HG03175 (cell line): ENCODE measurements around the gene FGGY.
A peak's percentile ranks its signal among the peaks of the same experiment; 100 is the strongest.
"Not testable (repeated sequence)": the region's sequence is repeated elsewhere in the genome, so short reads cannot be mapped to it uniquely, and the experiment has no call there.

Source experiments
- ATAC-seq: cut with Tn5 transposase; IDR thresholded peaks from one replicate; pipeline ENCODE4 v1.9.1; 2021; ENCODE audit warnings: mild to moderate bottlenecking, moderate library complexity; ENCODE audit not compliant: unreplicated experiment

FGGY gene

GRCh38 chr1:59288046-59288445 is 8.8 kb upstream of the FGGY start:
- ATAC-seq = no peak

- no peak for ATAC-seq
Measured at GRCh38 chr1:59289570-59289969, 7.3 kb upstream of the FGGY start.

GRCh38 chr1:59290193-59290949 is 6.5 kb upstream of the FGGY start:
- ATAC-seq = peak; percentile 82

GRCh38 chr1:59291561-59291960 is 5.3 kb upstream of the FGGY start:
- no peak for ATAC-seq

GRCh38 chr1:59292562-59292961 is 4.3 kb upstream of the FGGY start:
- ATAC-seq = no peak

GRCh38 chr1:59293206-59293605 is 3.7 kb upstream of the FGGY start:
- no peak for ATAC-seq

GRCh38 chr1:59293849-59294248 is 3.0 kb upstream of the FGGY start:
- no peak for ATAC-seq

GRCh38 chr1:59294423-59294822 is 2.5 kb upstream of the FGGY start:
- no peak for ATAC-seq

GRCh38 chr1:59295618-59296017 is 1.3 kb upstream of the FGGY start:
- ATAC-seq = no peak

GRCh38 chr1:59298026-59298583 is 1.2 kb downstream of the FGGY start:
- ATAC-seq = no peak

GRCh38 chr1:59298710-59299346 is 1.9 kb downstream of the FGGY start:
- ATAC-seq = no peak

GRCh38 chr1:59299670-59300069 is 2.8 kb downstream of the FGGY start:
- not testable (repeated sequence) for ATAC-seq

- no peak for ATAC-seq
Measured at GRCh38 chr1:59302297-59302696, 5.4 kb downstream of the FGGY start.

GRCh38 chr1:59302871-59303270 is 6.0 kb downstream of the FGGY start:
- ATAC-seq = no peak

- ATAC-seq = no peak
Measured at GRCh38 chr1:59305188-59305587, 8.3 kb downstream of the FGGY start.

- no peak for ATAC-seq
Measured at GRCh38 chr1:59307591-59307990, 10.7 kb downstream of the FGGY start.

- no peak for ATAC-seq
Measured at GRCh38 chr1:59308839-59309238, 11.9 kb downstream of the FGGY start.

GRCh38 chr1:59309392-59309791 is 12.5 kb downstream of the FGGY start:
- ATAC-seq = no peak

GRCh38 chr1:59309795-59310548 is 13.1 kb downstream of the FGGY start:
- no peak for ATAC-seq

- no peak for ATAC-seq
Measured at GRCh38 chr1:59310549-59311250, 13.8 kb downstream of the FGGY start.
